Measurements from ENCODE around the gene IL1R1.
"Not testable (repeated sequence)": the region's sequence is repeated elsewhere in the genome, so short reads cannot be mapped to it uniquely, and the experiment has no call there.

IL1R1 gene

GRCh38 chr2:102117472-102117858, 25.1 kb upstream of the IL1R1 start:
- FAIRE-seq = no peak
- TF ChIP-seq POLR2A (IDR thresholded peaks at IDR 0.05; ENCODE audit: low read depth, low read length) = no peak

GRCh38 chr2:102119255-102119654, 23.3 kb upstream of the IL1R1 start:
- TF ChIP-seq POLR2A (IDR thresholded peaks at IDR 0.05; ENCODE audit: low read depth, low read length) = no peak
- no peak for DNase-seq (ENCODE audit: insufficient read length, low spot score)
- no peak for FAIRE-seq

More at GRCh38 chr2:102117472-102117858, 25.1 kb upstream of the IL1R1 start:
- no peak for DNase-seq (ENCODE audit: insufficient read length, low spot score)

DNA sequence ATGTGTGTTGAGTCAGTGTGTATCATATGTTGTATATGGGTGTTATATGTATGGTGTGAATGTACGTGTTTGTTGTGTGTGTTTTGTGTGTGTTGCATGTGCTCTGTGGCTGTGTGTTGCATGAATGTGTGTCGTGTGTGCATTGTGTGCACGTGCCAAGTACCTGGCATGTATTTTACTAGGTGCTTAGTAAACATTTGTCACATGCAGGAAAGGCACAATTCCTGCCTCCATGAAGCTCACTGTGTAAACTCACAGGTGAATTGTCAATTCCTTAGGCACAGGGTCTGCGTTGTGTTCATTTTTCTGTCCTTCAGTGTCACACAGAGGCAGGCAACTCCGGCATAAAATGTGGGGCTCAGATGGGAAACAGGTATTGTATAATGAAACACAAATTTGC, 22.3 kb upstream of the IL1R1 start:
- FAIRE-seq (no peak), DNase-seq (ENCODE audit: insufficient read length, low spot score) (no peak)
- no peak for TF ChIP-seq POLR2A (IDR thresholded peaks at IDR 0.05; ENCODE audit: low read depth, low read length)

DNA sequence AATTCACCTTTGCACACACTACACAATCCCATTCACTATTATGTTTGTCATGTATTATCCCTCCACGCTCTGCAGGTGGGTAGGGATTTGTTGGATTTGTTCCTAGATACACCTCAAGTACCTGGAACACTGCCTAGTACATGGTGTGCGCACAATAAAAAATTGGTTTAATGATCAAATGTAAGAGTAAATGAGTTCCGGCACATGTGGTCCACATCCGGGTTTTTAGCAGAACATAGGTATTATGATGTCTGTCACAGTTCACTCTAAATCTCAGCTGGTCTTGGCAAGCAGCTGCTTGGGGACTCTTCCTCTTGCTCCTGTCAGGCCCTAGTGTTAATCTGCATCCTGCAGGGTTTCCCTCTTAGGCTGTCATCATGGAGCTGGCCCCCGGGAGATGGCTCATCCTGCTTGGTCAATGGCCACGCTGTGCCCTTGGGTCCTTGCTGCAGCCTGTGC, 21.8 kb upstream of the IL1R1 start:
- FAIRE-seq (no peak), DNase-seq (ENCODE audit: insufficient read length, low spot score) (no peak)
- no peak for TF ChIP-seq POLR2A (IDR thresholded peaks at IDR 0.05; ENCODE audit: low read depth, low read length)

GRCh38 chr2:102122115-102122514, 20.4 kb upstream of the IL1R1 start:
- DNase-seq (ENCODE audit: insufficient read length, low spot score) = no peak
- no peak for TF ChIP-seq POLR2A (IDR thresholded peaks at IDR 0.05; ENCODE audit: low read depth, low read length)
- no peak for FAIRE-seq

- no peak for TF ChIP-seq POLR2A (IDR thresholded peaks at IDR 0.05; ENCODE audit: low read depth, low read length)
- DNase-seq (ENCODE audit: insufficient read length, low spot score) (no peak), FAIRE-seq (no peak)
Measured at GRCh38 chr2:102122909-102123308, 19.6 kb upstream of the IL1R1 start.

GRCh38 chr2:102124421-102124820, 18.1 kb upstream of the IL1R1 start:
- FAIRE-seq; DNase-seq (ENCODE audit: insufficient read length, low spot score): not testable (repeated sequence)

GRCh38 chr2:102126169-102126568, 16.4 kb upstream of the IL1R1 start:
- FAIRE-seq = no peak
- DNase-seq (ENCODE audit: insufficient read length, low spot score) = no peak
- TF ChIP-seq POLR2A (IDR thresholded peaks at IDR 0.05; ENCODE audit: low read depth, low read length) = no peak

DNA sequence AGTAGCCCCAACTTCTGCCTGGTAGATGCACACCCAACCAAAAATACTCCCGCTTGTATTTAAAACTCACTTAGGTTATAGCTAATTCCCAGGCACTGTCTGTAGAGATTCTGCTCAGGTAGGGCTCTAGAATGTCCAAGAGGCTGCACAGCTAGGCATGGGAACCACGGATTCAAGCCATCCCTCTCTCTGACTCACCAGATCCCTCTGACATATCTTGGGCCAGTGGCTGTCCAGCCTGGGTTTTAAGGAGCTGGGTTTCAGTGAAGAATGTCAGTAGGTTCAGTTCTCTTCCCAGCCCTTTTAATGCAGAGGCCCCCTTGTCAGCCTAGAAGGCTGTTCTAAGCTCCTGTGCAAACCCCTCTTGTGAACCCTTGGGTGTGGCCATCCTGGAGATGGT, 15.9 kb upstream of the IL1R1 start:
- FAIRE-seq (no peak), DNase-seq (ENCODE audit: insufficient read length, low spot score) (no peak)
- TF ChIP-seq POLR2A (IDR thresholded peaks at IDR 0.05; ENCODE audit: low read depth, low read length) = no peak

DNA sequence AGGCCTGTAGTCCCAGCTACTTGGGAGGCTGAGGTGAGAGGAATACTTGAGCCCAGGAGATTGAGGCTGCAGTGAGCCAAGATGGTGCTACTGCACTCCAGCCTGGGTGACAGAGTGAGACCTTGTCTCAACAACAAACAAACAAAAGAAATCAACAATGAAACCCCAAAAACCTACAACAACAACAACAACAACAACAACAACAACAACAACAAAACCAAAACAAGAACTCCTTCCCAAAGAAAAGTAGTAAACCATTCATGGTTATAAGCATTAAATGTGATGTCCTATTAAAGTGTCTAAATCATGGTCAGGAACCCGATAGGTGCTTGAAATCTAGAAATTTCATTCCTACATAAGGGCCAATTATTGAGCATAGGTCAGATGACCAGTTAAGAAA, 13.5 kb upstream of the IL1R1 start:
- TF ChIP-seq POLR2A (IDR thresholded peaks at IDR 0.05; ENCODE audit: low read depth, low read length) = no peak
- FAIRE-seq (no peak), DNase-seq (ENCODE audit: insufficient read length, low spot score) (no peak)

GRCh38 chr2:102129951-102130646, 12.4 kb upstream of the IL1R1 start:
- no peak for TF ChIP-seq POLR2A (IDR thresholded peaks at IDR 0.05; ENCODE audit: low read depth, low read length)
- DNase-seq (ENCODE audit: insufficient read length, low spot score) = no peak
- no peak for FAIRE-seq

GRCh38 chr2:102130647-102130991, 11.9 kb upstream of the IL1R1 start:
- FAIRE-seq (no peak), DNase-seq (ENCODE audit: insufficient read length, low spot score) (no peak)
- no peak for TF ChIP-seq POLR2A (IDR thresholded peaks at IDR 0.05; ENCODE audit: low read depth, low read length)

- no peak for FAIRE-seq
- TF ChIP-seq POLR2A (IDR thresholded peaks at IDR 0.05; ENCODE audit: low read depth, low read length) = no peak
- no peak for DNase-seq (ENCODE audit: insufficient read length, low spot score)
Measured at GRCh38 chr2:102131564-102131963, 11.0 kb upstream of the IL1R1 start.

GRCh38 chr2:102137138-102137537, 5.4 kb upstream of the IL1R1 start:
- FAIRE-seq (no peak), DNase-seq (ENCODE audit: insufficient read length, low spot score) (no peak)
- TF ChIP-seq POLR2A (IDR thresholded peaks at IDR 0.05; ENCODE audit: low read depth, low read length) = no peak

GRCh38 chr2:102138331-102138730, 4.2 kb upstream of the IL1R1 start:
- TF ChIP-seq POLR2A (IDR thresholded peaks at IDR 0.05; ENCODE audit: low read depth, low read length) = no peak
- no peak for FAIRE-seq
- no peak for DNase-seq (ENCODE audit: insufficient read length, low spot score)

DNA sequence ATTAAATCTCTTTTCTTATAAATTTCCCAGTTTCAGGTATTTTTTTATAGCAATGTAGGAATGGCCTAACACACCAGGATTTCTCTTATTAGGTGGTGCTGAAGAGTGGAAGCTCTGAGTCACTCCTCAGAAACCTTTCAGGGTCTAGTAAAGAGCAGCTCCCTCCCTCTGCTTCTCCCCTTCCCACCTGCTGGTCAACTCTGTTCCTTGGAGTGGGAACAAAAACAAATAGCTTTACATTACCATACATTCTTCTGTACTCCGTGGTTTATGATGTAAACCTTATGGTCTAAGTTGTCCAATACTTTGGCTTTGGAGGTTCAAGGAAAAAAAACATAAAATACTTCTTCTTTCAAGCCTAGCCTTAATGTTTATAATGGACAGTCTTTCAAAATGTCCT, 2.7 kb upstream of the IL1R1 start:
- DNase-seq (ENCODE audit: insufficient read length, low spot score) = no peak
- no peak for TF ChIP-seq POLR2A (IDR thresholded peaks at IDR 0.05; ENCODE audit: low read depth, low read length)
- FAIRE-seq = no peak
